LNCAP (cell line): Measurements from ENCODE around the gene C6orf15.

ENCODE experiments used
- TF ChIP-seq, protein P1 (sequence below): fragments of 450-650 bp; IDR thresholded peaks from 2 replicates; pipeline ENCODE4 v1.5.1; 2017; ENCODE audit warnings: mild to moderate bottlenecking

The C6orf15 gene

DNA sequence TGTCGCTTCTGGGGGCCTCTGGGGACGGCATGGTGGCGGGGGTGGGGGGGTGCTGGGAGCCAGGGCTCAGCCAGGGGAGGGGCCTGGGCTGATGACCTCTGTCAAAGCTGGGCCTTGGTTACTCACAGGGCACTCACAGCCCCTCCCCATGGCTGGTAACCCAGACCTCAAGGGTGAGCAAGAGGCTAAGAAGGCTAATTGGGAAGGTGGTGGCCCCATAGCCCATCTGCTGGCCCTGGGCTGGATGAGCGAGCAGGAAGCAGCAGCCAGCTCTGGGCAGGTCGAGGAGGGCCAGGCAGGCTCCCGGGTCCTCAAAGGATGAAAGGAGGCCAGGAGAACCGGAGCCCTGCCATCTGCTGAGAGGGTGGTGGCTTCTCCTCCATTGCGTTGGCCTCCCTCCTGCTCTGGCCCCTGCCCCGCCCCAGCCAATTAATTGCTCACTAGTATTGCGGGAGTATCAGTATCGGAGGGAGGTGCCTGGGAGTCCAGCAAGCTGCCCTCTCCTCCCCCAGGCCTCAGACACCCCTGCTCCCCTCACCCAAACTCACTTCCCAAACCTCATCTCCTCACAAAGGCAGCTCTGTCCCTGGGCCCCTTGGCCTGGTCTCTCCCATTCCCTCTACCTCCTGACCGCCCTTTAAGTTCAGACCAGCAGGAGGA is 8.9 kb upstream of the C6orf15 start:
- TF ChIP-seq, protein P1, sequence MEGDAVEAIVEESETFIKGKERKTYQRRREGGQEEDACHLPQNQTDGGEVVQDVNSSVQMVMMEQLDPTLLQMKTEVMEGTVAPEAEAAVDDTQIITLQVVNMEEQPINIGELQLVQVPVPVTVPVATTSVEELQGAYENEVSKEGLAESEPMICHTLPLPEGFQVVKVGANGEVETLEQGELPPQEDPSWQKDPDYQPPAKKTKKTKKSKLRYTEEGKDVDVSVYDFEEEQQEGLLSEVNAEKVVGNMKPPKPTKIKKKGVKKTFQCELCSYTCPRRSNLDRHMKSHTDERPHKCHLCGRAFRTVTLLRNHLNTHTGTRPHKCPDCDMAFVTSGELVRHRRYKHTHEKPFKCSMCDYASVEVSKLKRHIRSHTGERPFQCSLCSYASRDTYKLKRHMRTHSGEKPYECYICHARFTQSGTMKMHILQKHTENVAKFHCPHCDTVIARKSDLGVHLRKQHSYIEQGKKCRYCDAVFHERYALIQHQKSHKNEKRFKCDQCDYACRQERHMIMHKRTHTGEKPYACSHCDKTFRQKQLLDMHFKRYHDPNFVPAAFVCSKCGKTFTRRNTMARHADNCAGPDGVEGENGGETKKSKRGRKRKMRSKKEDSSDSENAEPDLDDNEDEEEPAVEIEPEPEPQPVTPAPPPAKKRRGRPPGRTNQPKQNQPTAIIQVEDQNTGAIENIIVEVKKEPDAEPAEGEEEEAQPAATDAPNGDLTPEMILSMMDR: no peak

- TF ChIP-seq, protein P1: no peak
Measured at GRCh38 chr6:31120151-31120915, 8.0 kb upstream of the C6orf15 start, which contains the start of gene CDSN. Gene CDSN, minus strand, starts transcription at chr6:31120446. Its CDS starts 27 bp downstream, at chr6:31120419.

GRCh38 chr6:31118178-31118577 is 5.8 kb upstream of the C6orf15 start:
- TF ChIP-seq, protein P1: no peak

DNA sequence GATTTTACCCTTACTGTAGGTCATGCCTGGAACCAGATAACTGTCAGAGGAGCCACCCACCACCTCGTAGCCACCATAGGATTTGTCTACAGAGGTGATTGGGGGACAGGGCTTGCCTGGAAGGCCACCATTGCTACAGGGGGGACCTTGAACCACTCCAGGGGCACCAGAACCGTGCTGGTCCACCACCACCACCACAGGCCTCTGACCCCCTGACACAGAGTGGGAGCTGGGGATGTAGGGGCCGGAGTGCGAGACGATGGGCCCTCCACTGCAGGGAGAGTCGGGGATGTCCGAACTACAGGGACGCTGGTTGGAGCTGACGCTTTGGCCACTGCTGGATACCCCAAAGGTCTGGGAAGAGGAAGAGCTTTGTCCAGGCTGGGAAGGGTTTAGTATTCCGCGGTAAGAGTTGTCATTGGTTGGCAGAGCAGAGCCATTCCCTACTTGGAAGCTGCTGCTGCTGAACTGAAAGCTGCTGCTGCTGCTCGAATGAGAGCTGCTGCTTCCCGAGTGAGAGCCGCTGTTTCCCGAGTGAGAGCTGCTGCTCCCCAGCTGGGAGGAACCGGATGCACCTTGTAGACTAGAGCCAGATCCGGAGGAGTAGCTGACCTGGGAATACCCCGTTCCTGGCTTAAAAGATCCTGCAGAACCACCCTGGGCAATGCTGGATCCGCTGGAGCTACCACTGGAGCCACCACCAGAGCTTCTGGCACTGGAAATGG is 4.4 kb upstream of the C6orf15 start:
- TF ChIP-seq, protein P1: no peak

GRCh38 chr6:31115941-31116560 is 3.7 kb upstream of the C6orf15 start:
- TF ChIP-seq, protein P1: no peak

DNA sequence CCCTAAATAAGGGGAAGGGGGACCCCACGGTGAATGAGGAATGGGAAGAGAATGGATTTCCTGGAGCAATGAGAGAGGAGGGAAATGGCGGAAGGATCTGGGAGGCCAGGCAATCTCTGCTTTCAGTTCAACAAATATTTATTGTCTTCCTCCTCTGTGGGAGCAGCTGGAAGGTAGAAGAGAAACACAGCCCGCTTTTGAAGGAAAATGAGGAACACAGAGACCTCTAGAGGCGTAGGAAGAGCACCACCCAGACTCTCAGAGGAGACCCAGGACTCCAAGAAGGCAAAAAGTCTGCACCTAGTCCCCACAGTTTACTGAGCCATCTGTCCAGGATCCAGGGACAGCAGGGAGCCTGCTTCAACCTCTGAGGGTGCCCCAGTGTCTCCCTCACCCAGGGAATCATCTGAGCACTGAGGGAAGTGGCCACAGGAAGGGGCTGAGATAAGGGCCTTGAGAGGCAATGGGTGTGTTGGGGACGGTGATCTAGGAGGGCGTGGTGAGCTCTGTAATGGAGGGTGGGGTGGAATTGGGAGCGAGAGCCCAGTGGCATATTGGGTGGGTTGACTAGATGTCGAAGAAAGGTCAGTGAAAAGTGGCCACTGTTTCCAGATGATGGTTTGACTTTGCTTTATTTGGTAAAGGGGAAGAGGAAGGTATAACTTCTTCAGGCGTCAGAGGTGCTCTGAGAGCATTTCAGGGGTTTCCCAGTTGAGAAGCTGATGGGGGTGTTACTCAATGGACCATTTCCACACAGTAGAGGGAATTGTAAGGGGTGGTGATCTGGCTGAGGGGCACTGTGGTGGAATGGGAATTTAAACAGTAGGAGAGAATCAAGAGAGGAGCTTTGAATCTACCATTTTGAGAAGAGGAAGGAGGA is 2.8 kb upstream of the C6orf15 start:
- TF ChIP-seq, protein P1: peak; percentile 24; the same call in 1 of the 2 replicates
